Loucy (cell line): ENCODE results near the gene INVS.

Experiments
- H2AFZ ChIP-seq: fragments of 200-600 bp; sonication (generic); 2 replicates; pipeline ENCODE4 v1.6.0; 2016; ENCODE audit warnings: antibody characterized with exemption, mild to moderate bottlenecking, low read length, moderate library complexity
- H3F3A ChIP-seq: fragments of 200-600 bp; 2 replicates; pipeline ENCODE4 v1.6.0; 2016; ENCODE audit warnings: antibody characterized with exemption, low read depth, mild to moderate bottlenecking
- H3K27me3 ChIP-seq: fragments of 200-600 bp; sonication (generic); 2 replicates; pipeline ENCODE4 v1.6.1; 2014; ENCODE audit warnings: low read length, mild to moderate bottlenecking; ENCODE audit not compliant: insufficient read depth, poor library complexity, severe bottlenecking
- H3K36me3 ChIP-seq: fragments of 200-600 bp; sonication (generic); 2 replicates; pipeline ENCODE4 v1.6.1; 2016; ENCODE audit warnings: low read length; ENCODE audit not compliant: insufficient read depth
- H3K4me1 ChIP-seq: fragments of 200-600 bp; sonication (generic); 2 replicates; pipeline ENCODE4 v1.5.1; 2014; ENCODE audit warnings: low read length, mild to moderate bottlenecking; ENCODE audit not compliant: insufficient read depth, poor library complexity, severe bottlenecking
- H3K4me2 ChIP-seq: fragments of 200-600 bp; sonication (generic); 2 replicates; pipeline ENCODE4 v1.6.0; 2014; ENCODE audit warnings: antibody characterized with exemption, low read length, low read depth, mild to moderate bottlenecking; ENCODE audit not compliant: poor library complexity, severe bottlenecking
- H3K4me3 ChIP-seq: fragments of 200-600 bp; sonication (generic); 2 replicates; pipeline ENCODE4 v1.5.1; 2014; ENCODE audit warnings: low read length, mild to moderate bottlenecking, mixed read lengths; ENCODE audit not compliant: poor library complexity, severe bottlenecking
- H3K79me2 ChIP-seq: fragments of 200-600 bp; sonication (generic); 2 replicates; pipeline ENCODE4 v1.6.1; 2014; ENCODE audit warnings: low read length; ENCODE audit not compliant: insufficient read depth
- H3K9ac ChIP-seq: fragments of 200-600 bp; sonication (generic); 2 replicates; pipeline ENCODE4 v1.6.0; 2014; ENCODE audit warnings: mild to moderate bottlenecking, low read depth, low read length, moderate library complexity; ENCODE audit not compliant: poor library complexity, severe bottlenecking
- H3K9me2 ChIP-seq: fragments of 200-600 bp; sonication (generic); replicated peaks from 2 replicates; pipeline ENCODE4 v1.6.1; 2016; ENCODE audit warnings: low read depth, low read length, mixed read lengths
- H3K9me3 ChIP-seq: fragments of 200-600 bp; sonication (generic); 2 replicates; pipeline ENCODE4 v1.6.1; 2014; ENCODE audit warnings: mild to moderate bottlenecking, antibody characterized with exemption, low read length, low read depth; ENCODE audit not compliant: insufficient read depth
- H4K20me1 ChIP-seq: fragments of 200-600 bp; sonication (generic); 2 replicates; pipeline ENCODE4 v1.6.0; 2014; ENCODE audit warnings: antibody characterized with exemption, low read length, mild to moderate bottlenecking; ENCODE audit not compliant: insufficient read depth, poor library complexity, severe bottlenecking
- EZH2phosphoT487 ChIP-seq: fragments of 200-600 bp; IDR thresholded peaks from 2 replicates; pipeline ENCODE4 v1.6.1; 2018; ENCODE audit warnings: antibody characterized with exemption, mild to moderate bottlenecking, moderate library complexity, borderline replicate concordance
- TF ChIP-seq, protein P1 (sequence below): fragments of 200-600 bp; sonication (generic); conservative IDR thresholded peaks from 2 replicates; pipeline ENCODE4 v1.5.1; 2014; ENCODE audit warnings: mild to moderate bottlenecking, antibody characterized with exemption, low read length

INVS gene

DNA sequence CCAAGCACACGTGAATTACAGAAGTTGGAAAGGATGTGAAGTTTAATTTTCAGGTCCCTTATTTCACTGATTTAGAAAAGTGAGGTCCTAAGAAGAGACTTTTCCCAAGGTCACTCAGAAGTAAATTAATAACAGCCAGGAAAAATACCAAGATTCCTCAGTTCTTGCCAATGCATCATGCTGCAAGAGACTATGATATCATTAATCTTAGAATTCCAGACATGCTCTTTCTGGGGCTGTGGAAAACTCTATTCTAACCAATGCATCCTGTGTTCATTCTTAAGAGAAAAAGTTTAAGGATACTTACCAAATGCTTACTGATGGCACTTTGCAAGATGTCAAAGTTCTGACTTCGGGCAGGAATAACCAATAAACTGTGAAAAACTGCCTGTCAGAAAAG lies 210.9 kb downstream of the INVS start:
- Histone ChIP-seq H3K27me3 (no peaks in the 10 kb centered on the region), H3K9ac (no peak overlapping the region), H3K4me3 (no peak overlapping the region), H4K20me1 (no peaks in the 10 kb centered on the region), H3K79me2 (peaks cover 35% of the 10 kb centered on the region), H3K36me3 (peaks cover 79% of the 10 kb centered on the region; the same call in 1 of the 2 replicates), H3K9me3 (no peaks in the 10 kb centered on the region), H3K9me2 (no peaks in the 10 kb centered on the region), H3K4me1 (no peaks in the 10 kb centered on the region), H2AFZ (no peak overlapping the region), H3K4me2 (no peak overlapping the region), H3F3A (no peaks in the 10 kb centered on the region)
- TF ChIP-seq, protein P1, sequence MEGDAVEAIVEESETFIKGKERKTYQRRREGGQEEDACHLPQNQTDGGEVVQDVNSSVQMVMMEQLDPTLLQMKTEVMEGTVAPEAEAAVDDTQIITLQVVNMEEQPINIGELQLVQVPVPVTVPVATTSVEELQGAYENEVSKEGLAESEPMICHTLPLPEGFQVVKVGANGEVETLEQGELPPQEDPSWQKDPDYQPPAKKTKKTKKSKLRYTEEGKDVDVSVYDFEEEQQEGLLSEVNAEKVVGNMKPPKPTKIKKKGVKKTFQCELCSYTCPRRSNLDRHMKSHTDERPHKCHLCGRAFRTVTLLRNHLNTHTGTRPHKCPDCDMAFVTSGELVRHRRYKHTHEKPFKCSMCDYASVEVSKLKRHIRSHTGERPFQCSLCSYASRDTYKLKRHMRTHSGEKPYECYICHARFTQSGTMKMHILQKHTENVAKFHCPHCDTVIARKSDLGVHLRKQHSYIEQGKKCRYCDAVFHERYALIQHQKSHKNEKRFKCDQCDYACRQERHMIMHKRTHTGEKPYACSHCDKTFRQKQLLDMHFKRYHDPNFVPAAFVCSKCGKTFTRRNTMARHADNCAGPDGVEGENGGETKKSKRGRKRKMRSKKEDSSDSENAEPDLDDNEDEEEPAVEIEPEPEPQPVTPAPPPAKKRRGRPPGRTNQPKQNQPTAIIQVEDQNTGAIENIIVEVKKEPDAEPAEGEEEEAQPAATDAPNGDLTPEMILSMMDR, result no peak
- TF ChIP-seq EZH2phosphoT487, result no peak

DNA sequence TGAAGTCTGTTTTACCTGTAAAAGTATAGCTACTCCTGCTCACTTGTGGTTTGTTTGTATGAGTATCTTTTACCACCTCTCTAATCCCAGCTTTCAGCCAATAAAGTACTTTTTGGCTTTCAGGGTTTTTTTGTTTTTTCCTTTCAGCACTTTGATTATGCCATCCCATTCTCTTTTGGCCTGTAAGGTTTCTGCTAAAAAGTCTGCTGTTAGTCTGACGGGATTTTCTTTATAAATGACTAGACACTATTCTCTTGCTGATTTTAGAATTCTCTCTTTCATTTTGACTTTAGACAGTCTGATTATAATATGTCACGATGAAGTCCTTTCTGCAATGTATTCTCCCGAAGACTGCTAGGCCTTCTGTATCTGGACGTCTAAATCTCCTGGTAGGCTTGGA lies 216.5 kb downstream of the INVS start:
- H3K36me3 ChIP-seq, result peaks cover 67% of the 10 kb centered on the region; the same call in 1 of the 2 replicates
- H3F3A ChIP-seq, result no peaks in the 10 kb centered on the region
- H3K4me1 ChIP-seq, result no peaks in the 10 kb centered on the region
- peaks cover 7% of the 10 kb centered on the region for H4K20me1 ChIP-seq
- TF ChIP-seq EZH2phosphoT487, result no peak
- TF ChIP-seq, protein P1, result no peak
- H3K9ac ChIP-seq, result no peak overlapping the region
- H3K4me3 ChIP-seq, result no peak overlapping the region
- no peaks in the 10 kb centered on the region for H3K27me3 ChIP-seq
- H3K9me2 ChIP-seq, result no peaks in the 10 kb centered on the region
- no peak overlapping the region for H2AFZ ChIP-seq
- no peaks in the 10 kb centered on the region for H3K9me3 ChIP-seq
- no peak overlapping the region for H3K4me2 ChIP-seq
- H3K79me2 ChIP-seq, result peaks cover 37% of the 10 kb centered on the region; the same call in 1 of the 2 replicates

DNA sequence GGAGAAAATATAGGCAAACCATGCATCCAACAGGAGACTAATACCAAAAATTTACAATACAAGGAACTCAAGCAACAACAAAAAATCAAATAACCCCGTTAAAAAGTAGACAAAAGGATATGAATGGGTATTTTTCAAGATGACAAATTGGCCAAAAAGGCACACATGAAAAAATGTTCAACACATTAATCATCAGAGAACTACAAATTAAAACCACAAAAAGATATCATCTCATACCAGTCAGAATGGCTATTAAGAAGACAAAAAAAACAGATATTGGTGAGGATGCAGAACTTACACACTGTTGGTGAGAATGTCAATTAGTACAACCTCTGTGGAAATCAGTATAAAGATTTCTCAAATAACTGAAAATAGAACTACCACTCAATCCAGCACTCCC lies 218.7 kb downstream of the INVS start:
- no peaks in the 10 kb centered on the region for H3K9me2 ChIP-seq
- no peak overlapping the region for H3K9ac ChIP-seq
- no peaks in the 10 kb centered on the region for H3K9me3 ChIP-seq
- H3K79me2 ChIP-seq, result peaks cover 28% of the 10 kb centered on the region; the same call in 1 of the 2 replicates
- H4K20me1 ChIP-seq, result peaks cover 7% of the 10 kb centered on the region
- H3K4me1 ChIP-seq, result no peaks in the 10 kb centered on the region
- H2AFZ ChIP-seq, result no peak overlapping the region
- H3F3A ChIP-seq, result no peaks in the 10 kb centered on the region
- H3K36me3 ChIP-seq, result peaks cover 65% of the 10 kb centered on the region; the same call in 1 of the 2 replicates
- H3K27me3 ChIP-seq, result no peaks in the 10 kb centered on the region
- no peak overlapping the region for H3K4me2 ChIP-seq
- no peak overlapping the region for H3K4me3 ChIP-seq
- TF ChIP-seq EZH2phosphoT487, result no peak
- TF ChIP-seq, protein P1, result no peak
